Mucosa of stomach (tissue), 1 donor: ENCODE measurements around the gene RNGTT.
A peak's percentile ranks its signal among the peaks of the same experiment; 100 is the strongest.
"Not testable (repeated sequence)": the region's sequence is repeated elsewhere in the genome, so short reads cannot be mapped to it uniquely, and the experiment has no call there.

Experiments
- H3K27me3 ChIP-seq: one replicate; pipeline ENCODE4 v1.7.0; 2013; ENCODE audit warnings: mild to moderate bottlenecking, low read length; ENCODE audit not compliant: control insufficient read depth, insufficient read depth
- H3K36me3 ChIP-seq: one replicate; pipeline ENCODE4 v1.7.0; 2013; ENCODE audit warnings: low read length; ENCODE audit not compliant: control insufficient read depth, insufficient read depth
- H3K4me1 ChIP-seq: one replicate; pipeline ENCODE4 v1.7.0; 2013; ENCODE audit warnings: mild to moderate bottlenecking, low read length; ENCODE audit not compliant: control insufficient read depth, insufficient read depth
- H3K4me3 ChIP-seq: one replicate; pipeline ENCODE4 v1.7.0; 2013; ENCODE audit warnings: low read length
- H3K9ac ChIP-seq: one replicate; pipeline ENCODE4 v1.7.0; 2013; ENCODE audit warnings: mild to moderate bottlenecking, low read length, moderate library complexity
- H3K9me3 ChIP-seq: one replicate; pipeline ENCODE4 v1.7.0; 2013; ENCODE audit warnings: mild to moderate bottlenecking, low read length, moderate library complexity; ENCODE audit not compliant: control insufficient read depth
- donor health status: Pancreatic carcinoma.

The RNGTT gene

DNA sequence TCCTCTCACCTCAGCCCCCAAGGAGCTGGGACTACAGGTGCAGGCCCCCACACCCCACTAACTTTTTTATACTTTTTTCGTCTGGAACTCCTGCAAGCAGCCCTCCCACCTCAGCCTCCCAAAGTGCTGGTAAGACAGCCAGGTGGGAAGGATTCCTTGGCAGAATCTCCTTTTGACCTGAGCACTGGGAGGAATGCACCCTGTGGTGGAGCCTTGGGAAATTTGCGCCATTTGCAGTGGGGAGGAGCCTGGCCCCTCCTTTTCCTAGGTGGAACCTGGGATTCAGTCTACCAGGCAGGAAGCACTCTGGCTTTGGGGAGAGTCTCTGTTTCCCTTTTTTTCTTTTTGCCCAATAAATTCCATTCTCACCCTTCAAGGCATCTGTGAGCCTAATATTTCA, 2.3 kb upstream of the RNGTT start:
- H3K4me3 ChIP-seq, result no peak overlapping the region
- H3K27me3 ChIP-seq, result no peaks in the 10 kb centered on the region
- no peaks in the 10 kb centered on the region for H3K36me3 ChIP-seq
- peaks cover 4% of the 10 kb centered on the region for H3K4me1 ChIP-seq
- no peaks in the 10 kb centered on the region for H3K9me3 ChIP-seq
- H3K9ac ChIP-seq, result no peak overlapping the region

DNA sequence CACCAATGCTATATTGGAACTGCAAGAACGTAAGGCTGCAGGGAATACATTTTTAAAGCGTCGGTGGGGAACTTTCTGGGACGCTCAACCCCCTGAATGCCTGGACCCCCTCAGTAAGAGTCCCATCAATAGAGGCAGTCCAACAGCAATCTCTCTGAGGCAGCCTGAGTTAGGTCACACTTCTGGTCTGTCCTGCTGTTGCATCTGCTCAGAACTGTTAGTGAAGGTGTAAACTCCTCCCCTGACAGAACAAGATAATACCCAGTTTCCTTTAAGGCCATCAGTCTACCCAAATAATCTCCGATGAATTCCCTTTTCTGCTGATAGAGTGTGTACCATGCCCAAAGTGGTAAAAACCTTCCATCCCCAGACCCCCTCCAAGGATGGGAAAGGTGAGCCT, 1.1 kb upstream of the RNGTT start:
- no peaks in the 10 kb centered on the region for H3K9me3 ChIP-seq
- peak overlapping the region; percentile 97 for H3K9ac ChIP-seq
- peaks cover 7% of the 10 kb centered on the region for H3K4me1 ChIP-seq
- no peaks in the 10 kb centered on the region for H3K36me3 ChIP-seq
- H3K4me3 ChIP-seq, result no peak overlapping the region
- no peaks in the 10 kb centered on the region for H3K27me3 ChIP-seq

DNA sequence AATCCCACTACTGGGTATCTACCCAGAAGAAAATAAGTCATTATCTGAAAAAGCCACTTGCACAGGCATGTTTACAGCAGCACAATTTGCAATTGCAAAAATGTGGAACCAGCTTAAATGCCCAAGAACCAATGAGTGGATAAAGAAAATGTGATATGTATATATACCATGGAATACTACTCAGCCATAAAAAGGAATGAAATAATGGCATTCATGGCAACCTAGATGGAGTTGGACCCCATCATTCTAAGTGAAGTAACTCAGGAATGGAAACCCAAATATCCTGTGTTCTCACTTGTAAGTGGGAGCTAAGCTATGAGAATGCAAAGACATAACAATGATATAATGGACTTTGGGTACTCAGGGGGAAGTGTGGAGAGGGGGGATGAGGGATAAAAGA, 4.6 kb downstream of the RNGTT start:
- Histone ChIP-seq H3K36me3 (no peaks in the 10 kb centered on the region), H3K27me3 (no peaks in the 10 kb centered on the region)

DNA sequence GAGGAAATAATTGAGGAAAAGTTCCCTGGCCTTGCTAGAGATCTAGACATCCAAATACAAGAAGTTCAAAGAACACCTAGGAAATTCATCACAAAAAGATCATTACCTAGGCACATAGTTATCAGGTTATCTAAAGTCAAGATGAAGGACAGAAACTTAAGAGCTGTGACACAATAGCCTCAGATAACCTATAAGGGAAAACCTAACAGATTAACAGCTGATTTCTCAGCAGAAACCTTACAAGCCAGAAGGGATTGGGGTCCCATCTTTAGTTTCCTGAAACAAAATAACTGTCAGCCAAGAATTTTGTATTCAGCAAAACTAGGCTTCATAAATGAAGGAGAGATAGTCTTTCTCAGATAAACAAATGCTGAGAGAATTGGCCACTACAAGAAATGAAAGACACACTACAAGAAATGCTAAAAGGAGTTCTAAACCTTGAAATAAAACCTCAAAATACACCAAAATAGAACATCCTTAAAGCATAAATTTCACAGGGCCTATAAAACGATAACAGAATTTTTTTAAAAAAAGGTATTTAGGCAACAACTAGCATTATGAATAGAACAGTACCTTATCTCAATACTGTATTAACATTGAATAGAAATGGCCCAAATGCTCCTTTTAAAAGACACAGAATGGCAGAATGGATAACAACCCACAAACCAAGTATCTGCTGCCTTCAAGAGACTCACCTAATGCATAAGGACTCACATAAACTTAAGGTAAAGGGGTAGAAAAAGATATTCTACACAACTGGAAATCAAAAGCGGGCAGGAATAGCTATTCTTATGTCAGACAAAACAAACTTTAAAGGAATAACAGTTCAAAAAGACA, 9.7 kb downstream of the RNGTT start:
- Histone ChIP-seq H3K36me3 (no peaks in the 10 kb centered on the region), H3K27me3 (no peaks in the 10 kb centered on the region), H3K4me1 (no peaks in the 10 kb centered on the region), H3K9me3 (no peaks in the 10 kb centered on the region), H3K9ac (no peak overlapping the region), H3K4me3 (no peak overlapping the region)

More for the DNA sequence above, 4.6 kb downstream of the RNGTT start:
- Histone ChIP-seq H3K9me3 (no peaks in the 10 kb centered on the region), H3K4me1 (peaks cover 7% of the 10 kb centered on the region), H3K9ac (no peak overlapping the region), H3K4me3 (no peak overlapping the region)

DNA sequence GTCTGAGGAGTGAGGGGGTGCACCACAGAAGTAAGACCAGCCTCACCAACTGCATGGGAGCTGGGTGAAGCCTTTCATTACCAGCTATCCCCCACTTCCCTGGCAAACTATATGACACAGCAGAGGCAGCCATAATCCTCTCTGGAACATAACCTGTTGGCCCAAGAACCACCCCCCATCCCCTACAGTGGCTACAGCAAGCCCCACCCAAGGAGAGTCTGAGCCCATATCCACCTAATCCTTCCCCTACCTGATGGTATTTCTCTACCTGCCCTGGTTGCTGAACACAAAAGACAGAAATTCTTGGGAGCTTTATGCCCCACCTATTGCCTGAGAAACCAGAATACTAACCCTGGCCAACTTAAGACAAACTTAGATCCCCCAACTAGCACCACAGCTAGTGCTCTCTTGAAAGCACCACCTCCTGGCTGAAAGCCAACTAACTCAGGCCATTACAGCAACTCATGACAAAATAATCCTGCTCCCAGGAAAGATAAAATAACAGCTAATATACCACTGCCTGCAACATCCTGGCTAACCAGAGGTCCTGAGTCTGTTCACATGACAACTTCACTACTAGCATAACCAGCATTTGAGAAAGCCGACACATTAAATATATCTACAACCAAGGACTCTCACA, 11.2 kb downstream of the RNGTT start:
- H3K36me3 ChIP-seq, result no peaks in the 10 kb centered on the region
- H3K4me1 ChIP-seq, result no peaks in the 10 kb centered on the region
- H3K27me3 ChIP-seq, result no peaks in the 10 kb centered on the region
- no peak overlapping the region for H3K4me3 ChIP-seq
- H3K9me3 ChIP-seq, result no peaks in the 10 kb centered on the region
- no peak overlapping the region for H3K9ac ChIP-seq

DNA sequence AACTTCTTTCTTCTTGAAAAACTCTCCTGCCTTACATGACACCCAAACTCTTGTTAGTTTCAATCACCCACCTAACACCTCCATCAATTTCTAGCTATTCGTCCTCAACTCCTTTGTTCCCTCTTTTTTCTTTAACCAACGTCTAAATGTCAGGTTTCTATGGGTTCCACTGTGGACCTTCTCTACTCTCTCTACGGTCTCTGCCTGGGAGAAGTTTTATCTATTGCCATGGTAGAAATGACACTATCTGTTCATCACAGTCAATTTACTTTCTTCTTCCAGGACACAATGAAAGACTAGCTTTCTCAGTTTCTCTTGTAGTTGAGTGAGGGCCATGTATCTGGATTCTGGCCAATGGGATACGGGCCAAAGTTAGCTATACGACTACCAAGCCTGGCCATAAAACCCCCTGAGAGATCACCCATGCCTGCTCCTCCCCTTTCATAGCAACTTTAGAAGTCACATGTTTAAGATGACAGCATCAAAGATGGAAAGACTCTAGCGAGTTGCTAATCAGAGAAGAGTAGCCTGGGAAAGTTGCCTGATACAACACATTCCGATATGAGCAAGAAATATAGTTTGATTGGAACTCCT, 17.9 kb downstream of the RNGTT start:
- Histone ChIP-seq H3K4me3 (no peak overlapping the region), H3K4me1 (no peaks in the 10 kb centered on the region), H3K36me3 (no peaks in the 10 kb centered on the region), H3K27me3 (no peaks in the 10 kb centered on the region), H3K9me3 (no peaks in the 10 kb centered on the region), H3K9ac (no peak overlapping the region)

GRCh38 chr6:88933521-88933920, 29.9 kb downstream of the RNGTT start:
- no peak overlapping the region for H3K9ac ChIP-seq
- H3K27me3 ChIP-seq, result no peaks in the 10 kb centered on the region
- H3K4me1 ChIP-seq, result no peaks in the 10 kb centered on the region
- H3K9me3 ChIP-seq, result no peaks in the 10 kb centered on the region
- no peak overlapping the region for H3K4me3 ChIP-seq
- H3K36me3 ChIP-seq, result no peaks in the 10 kb centered on the region

- H3K9me3 ChIP-seq, H3K36me3 ChIP-seq, H3K4me1 ChIP-seq, H3K4me3 ChIP-seq, H3K27me3 ChIP-seq, H3K9ac ChIP-seq: not testable (repeated sequence)
Observed at GRCh38 chr6:88932019-88932418, 31.4 kb downstream of the RNGTT start.

DNA sequence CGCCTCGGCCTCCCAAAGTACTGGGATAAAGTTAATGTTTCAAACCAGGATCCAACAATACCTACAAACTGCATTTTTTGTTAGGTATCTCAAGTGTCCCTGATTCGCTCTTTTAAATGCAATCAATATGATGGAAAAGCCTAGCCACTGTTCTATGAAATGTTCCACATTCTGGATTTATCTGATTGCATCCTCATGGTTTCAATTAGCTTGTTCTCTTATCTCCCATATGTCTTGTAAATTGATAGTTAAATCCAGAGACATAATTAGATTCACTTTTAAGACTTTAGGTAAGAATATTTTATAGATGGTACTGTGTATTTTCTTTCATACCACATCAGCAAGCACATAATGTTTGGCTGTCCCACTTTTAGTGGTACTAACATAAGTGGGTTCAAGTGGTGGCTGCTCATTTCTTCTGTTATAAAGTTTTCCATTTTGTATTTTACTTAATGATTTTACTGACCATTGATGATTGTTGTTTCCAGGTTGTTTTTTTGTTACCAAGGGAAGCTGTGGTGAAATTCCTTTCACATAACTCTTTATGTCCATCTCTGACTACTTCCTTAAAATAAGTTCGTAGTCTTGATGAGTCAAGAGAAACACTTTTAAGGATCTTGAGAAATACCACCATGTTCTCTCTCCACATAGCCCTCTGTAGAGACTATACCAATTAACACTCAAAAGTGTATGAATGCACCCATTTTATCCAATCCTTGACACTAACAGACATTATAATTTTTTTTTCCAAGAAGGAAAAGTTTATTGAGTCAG, 40.5 kb downstream of the RNGTT start:
- Histone ChIP-seq H3K9ac (no peak overlapping the region), H3K36me3 (no peaks in the 10 kb centered on the region), H3K4me1 (no peaks in the 10 kb centered on the region), H3K27me3 (no peaks in the 10 kb centered on the region), H3K4me3 (no peak overlapping the region), H3K9me3 (no peaks in the 10 kb centered on the region)

DNA sequence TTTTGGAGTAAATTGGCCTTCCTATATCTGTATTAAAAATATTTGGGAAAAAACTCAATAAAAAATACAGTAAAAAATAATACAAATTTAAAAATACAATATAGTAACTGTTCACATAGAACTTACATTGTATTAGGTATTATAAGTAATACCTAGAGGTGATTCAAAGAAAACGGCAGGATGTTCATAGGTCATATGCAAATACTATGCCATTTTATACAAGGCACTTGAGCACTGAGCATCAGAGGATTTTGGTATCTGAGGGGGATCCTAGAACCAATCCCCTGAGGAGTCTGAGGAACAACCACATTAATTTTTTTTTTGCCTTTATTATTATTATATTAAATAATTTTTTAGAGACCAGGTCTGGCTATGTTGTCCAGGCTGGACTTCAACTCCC, 41.7 kb downstream of the RNGTT start:
- Histone ChIP-seq H3K9ac (no peak overlapping the region), H3K9me3 (no peaks in the 10 kb centered on the region), H3K4me1 (no peaks in the 10 kb centered on the region), H3K36me3 (no peaks in the 10 kb centered on the region), H3K4me3 (no peak overlapping the region), H3K27me3 (no peaks in the 10 kb centered on the region)

- Histone ChIP-seq H3K9me3 (no peaks in the 10 kb centered on the region), H3K4me1 (no peaks in the 10 kb centered on the region), H3K36me3 (no peaks in the 10 kb centered on the region), H3K4me3 (no peak overlapping the region), H3K27me3 (no peaks in the 10 kb centered on the region), H3K9ac (no peak overlapping the region)
Observed at GRCh38 chr6:88920774-88921733, 42.4 kb downstream of the RNGTT start.
